NCI-H1048 (cell line): Measurements from ENCODE around the gene UBXN7.
"Not testable (repeated sequence)": the region's sequence is repeated elsewhere in the genome, so short reads cannot be mapped to it uniquely, and the experiment has no call there.

ENCODE experiments used
- DNase-seq: peaks from one replicate; lab custom pipeline; 2025; lab: John Stamatoyannopoulos, UW

UBXN7 gene

DNA sequence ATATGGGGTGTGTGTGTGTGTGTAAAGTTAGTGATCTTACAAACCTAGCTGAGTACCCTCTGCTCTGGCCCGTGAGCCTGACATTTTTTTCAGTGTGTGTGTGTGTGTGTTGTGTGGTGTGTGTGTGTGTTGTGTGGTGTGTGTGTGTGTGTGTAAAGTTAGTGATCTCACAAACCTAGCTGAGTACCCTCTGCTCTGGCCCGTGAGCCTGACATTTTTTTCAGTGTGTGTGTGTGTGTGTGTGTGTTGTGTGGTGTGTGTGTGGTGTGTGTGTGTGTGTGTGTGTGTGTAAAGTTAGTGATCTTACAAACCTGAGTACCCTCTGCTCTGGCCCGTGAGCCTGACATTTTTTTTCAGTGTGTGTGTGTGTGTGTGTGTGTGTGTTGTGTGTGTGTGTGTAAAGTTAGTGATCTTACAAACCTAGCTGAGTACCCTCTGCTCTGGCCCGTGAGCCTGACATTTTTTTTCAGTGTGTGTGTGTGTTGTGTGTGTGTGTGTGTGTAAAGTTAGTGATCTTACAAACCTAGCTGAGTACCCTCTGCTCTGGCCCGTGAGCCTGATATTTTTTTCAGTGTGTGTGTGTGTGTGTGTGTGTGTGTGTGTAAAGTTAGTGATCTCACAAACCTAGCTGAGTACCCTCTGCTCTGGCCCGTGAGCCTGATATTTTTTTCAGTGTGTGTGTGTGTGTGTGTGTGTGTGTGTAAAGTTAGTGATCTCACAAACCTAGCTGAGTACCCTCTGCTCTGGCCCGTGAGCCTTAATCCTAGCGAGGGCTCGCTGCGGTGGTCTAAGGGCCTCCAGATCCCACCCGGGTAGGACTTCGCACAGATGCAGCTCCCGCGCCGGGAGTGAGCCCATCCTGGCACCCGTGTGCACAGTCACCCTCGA lies 115.2 kb downstream of the UBXN7 start:
- DNase-seq: not testable (repeated sequence)

DNA sequence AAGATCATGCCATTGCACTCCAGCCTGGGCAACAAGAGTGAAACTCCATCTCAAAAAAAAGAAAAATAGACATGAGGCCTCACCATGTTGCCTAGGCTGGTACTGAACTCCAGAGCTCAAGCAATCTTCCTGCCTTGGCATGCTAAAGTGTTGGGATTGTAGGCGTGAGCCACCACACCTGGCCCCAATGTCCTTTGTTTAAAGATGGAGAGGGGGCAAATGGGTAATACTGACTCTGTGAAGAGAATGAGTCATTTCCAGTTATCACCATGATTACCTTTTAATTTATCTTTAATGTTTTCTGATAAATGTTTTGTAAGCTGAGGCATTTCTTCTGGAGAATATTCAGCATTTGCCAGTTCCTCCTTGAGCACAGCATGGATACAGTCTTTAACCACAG lies 116.4 kb downstream of the UBXN7 start:
- no peak for DNase-seq

DNA sequence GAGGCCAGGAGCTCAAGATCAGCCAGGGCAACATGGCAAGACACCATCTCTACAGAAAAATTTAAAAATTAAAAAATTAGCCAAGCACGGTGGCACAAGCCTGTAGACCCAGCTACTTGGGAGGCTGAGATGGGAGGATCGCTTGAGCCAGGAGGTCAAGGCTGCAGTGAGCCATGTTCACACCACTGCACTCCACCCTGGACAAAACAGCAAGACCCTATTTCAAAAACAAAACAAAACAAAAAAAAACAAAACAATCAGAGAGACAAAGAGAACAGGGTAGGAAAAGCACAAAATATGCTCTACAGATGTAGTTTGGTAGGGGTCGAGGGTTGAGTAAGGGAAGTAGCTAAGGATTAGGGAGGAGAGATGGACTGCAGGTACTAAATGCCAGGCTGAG lies 117.6 kb downstream of the UBXN7 start:
- no peak for DNase-seq

DNA sequence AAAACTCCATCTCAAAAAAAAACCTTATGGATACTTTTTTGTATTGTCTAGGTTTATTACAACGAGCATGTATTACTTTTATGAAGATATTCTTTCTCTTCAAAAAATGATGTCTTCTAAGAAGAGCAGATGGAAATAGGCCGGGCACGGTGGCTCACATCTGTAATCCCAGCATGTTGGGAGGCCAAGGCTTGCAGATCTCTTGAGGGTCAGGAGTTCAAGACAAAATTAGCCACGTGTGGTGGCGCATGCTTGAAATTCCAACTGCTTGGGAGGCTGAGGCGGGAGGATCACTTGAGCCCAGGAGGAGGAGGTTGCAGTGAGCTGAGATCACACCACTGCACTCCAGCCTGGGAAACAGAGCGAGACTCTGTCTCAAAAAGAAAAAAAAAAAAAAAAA lies 118.1 kb downstream of the UBXN7 start:
- not testable (repeated sequence) for DNase-seq

DNA sequence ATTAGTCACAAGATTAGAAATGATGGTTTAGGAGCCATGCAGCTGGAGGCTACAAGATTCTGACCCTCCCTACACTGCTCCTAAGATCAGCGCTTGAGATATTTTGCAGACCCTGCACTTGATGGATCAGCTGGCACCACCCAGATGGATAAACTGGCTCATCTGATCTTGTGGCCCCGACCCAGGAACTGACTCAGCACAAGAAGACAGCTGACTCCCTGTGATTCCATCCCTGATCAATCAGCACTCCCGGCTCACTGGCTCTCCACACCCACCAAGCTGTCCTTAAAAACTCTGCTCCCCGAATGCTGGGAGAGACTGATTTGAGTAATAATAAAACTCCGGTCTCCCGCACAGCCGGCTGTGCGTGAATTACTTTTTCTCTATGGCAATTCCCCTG lies 129.3 kb downstream of the UBXN7 start:
- DNase-seq: not testable (repeated sequence)

DNA sequence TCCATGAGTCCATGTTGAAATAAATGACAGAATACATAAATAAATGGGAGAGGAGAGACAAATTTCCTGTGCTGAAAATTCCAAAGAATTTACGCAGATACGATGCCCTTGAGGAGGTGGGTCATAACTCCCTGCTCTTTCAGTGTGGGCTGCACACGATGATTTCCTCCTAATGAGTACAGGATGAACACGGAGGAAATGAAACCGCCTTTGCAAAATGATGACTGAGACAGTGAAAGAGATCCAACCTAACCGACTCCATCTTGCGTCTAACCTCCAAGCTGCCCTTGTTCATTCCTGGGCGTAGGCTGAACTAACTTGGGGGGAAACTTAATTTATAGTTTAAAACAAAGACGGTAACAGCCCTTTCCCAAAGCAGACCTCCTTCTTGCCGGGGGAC lies 129.7 kb downstream of the UBXN7 start:
- DNase-seq: not testable (repeated sequence)

DNA sequence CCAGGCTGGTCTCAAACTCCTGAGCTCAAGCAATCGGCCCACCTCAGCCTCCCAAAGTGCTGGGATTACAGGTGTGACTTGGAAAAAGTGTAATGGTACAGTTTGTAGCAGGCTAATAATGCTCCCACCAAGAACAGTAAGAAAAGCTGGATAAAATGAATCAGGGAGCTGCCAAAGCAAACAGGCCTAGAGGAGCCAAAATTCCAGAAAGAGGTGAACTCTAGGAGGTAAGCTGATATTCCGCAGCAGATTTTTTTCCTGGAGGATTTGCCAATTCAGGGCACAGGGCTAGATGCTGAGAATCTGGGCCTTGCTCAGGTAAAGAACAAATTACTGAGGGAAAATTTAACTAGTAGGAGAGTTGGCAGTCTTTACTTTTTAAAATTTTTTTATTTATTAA lies 133.7 kb downstream of the UBXN7 start:
- no peak for DNase-seq
